HuH-7.5 (cell line): ENCODE data around the gene MLXIPL.
A peak's percentile ranks its signal among the peaks of the same experiment; 100 is the strongest.
"Not testable (repeated sequence)": the region's sequence is repeated elsewhere in the genome, so short reads cannot be mapped to it uniquely, and the experiment has no call there.

Experiments used
- DNase-seq: peaks from one replicate; pipeline ENCODE4 v3.0.0; 2011; ENCODE audit warnings: low spot score

The MLXIPL gene

GRCh38 chr7:73646785-73647724 is 22.7 kb upstream of the MLXIPL start:
- no peak for DNase-seq

GRCh38 chr7:73645643-73646174 is 21.4 kb upstream of the MLXIPL start:
- DNase-seq: no peak

- no peak for DNase-seq
Measured at GRCh38 chr7:73644688-73645286, 20.5 kb upstream of the MLXIPL start.

- no peak for DNase-seq
Measured at GRCh38 chr7:73642834-73643233, 18.5 kb upstream of the MLXIPL start.

GRCh38 chr7:73638911-73639310 is 14.6 kb upstream of the MLXIPL start:
- no peak for DNase-seq

GRCh38 chr7:73635428-73636200 is 11.3 kb upstream of the MLXIPL start:
- DNase-seq: no peak

GRCh38 chr7:73633844-73634243 is 9.5 kb upstream of the MLXIPL start:
- DNase-seq: no peak

GRCh38 chr7:73633323-73633722 is 9.0 kb upstream of the MLXIPL start:
- no peak for DNase-seq

- no peak for DNase-seq
Measured at GRCh38 chr7:73631558-73631957, 7.2 kb upstream of the MLXIPL start.

GRCh38 chr7:73628504-73628903 is 4.2 kb upstream of the MLXIPL start:
- no peak for DNase-seq

- DNase-seq: no peak
Measured at GRCh38 chr7:73626814-73627213, 2.5 kb upstream of the MLXIPL start.

- DNase-seq: no peak
Measured at GRCh38 chr7:73625276-73625675, 954 bp upstream of the MLXIPL start.

- DNase-seq: no peak
Measured at GRCh38 chr7:73624669-73625001, 313 bp upstream of the MLXIPL start.

- DNase-seq: peak; percentile 83
Measured at GRCh38 chr7:73622909-73623797, 1.2 kb downstream of the MLXIPL start.

GRCh38 chr7:73622527-73622908 is 1.8 kb downstream of the MLXIPL start:
- no peak for DNase-seq

GRCh38 chr7:73621168-73622063 is 2.9 kb downstream of the MLXIPL start:
- no peak for DNase-seq

GRCh38 chr7:73619394-73619793 is 4.9 kb downstream of the MLXIPL start:
- not testable (repeated sequence) for DNase-seq

GRCh38 chr7:73618538-73618937 is 5.8 kb downstream of the MLXIPL start:
- no peak for DNase-seq

GRCh38 chr7:73617520-73617919 is 6.8 kb downstream of the MLXIPL start:
- not testable (repeated sequence) for DNase-seq

GRCh38 chr7:73615886-73616285 is 8.4 kb downstream of the MLXIPL start:
- no peak for DNase-seq
